SK-N-SH (cell line): ENCODE data around the gene FBXO3. TPM values are rescaled to one million over a fixed set of nuclear protein-coding genes. Genes with fewer than 3 reads are reported as not detected.

ENCODE experiments used
- CTCF ChIA-PET: fragments of 300-600, 350-600 bp; formaldehyde crosslinking; extraction: SDS; loops from one replicate; lab custom pipeline; 2021; lab: Yijun Ruan, JAX
- POLR2A ChIA-PET: fragments of 350-600 bp; sonication (Branson Sonifier 250); formaldehyde crosslinking; extraction: SDS; loops from one replicate; lab custom pipeline; 2020; ENCODE audit warnings: antibody characterized with exemption, inconsistent platforms; lab: Yijun Ruan, JAX
- DNase-seq: peaks from one replicate; pipeline ENCODE4 v3.0.0; 2012
- H2AFZ ChIP-seq: fragments of 200-600 bp; sonication (generic); 2 replicates; pipeline ENCODE4 v1.8.1; 2016; ENCODE audit warnings: antibody characterized with exemption, mild to moderate bottlenecking, low read depth
- H3F3A ChIP-seq: fragments of 200-600 bp; sonication (generic); replicated peaks from 2 replicates; pipeline ENCODE3; 2016; ENCODE audit warnings: antibody characterized with exemption, mild to moderate bottlenecking; ENCODE audit not compliant: insufficient read depth
- H3K27ac ChIP-seq, 2 experiments: fragments of 200-500 bp in 1 of 2; fragments of 200-600 bp in 1 of 2; sonication (Bioruptor generic) in 1 of 2; sonication (generic), shearing (Covaris generic) in 1 of 2; 2 replicates each; pipeline versions ENCODE4 v1.5.1 to v1.6.1; 2014 to 2016; ENCODE audit warnings: low read depth in 2 of 2, inconsistent platforms in 1 of 2, low read length in 1 of 2, mild to moderate bottlenecking in 1 of 2, mixed read lengths in 1 of 2
- H3K27me3 ChIP-seq: fragments of 200-600 bp; sonication (generic), shearing (Covaris generic); 2 replicates; pipeline ENCODE4 v1.6.1; 2016; ENCODE audit warnings: mixed run types; ENCODE audit not compliant: insufficient read depth
- H3K36me3 ChIP-seq, 2 experiments: fragments of 200-500 bp in 1 of 2; fragments of 200-600 bp in 1 of 2; sonication (Bioruptor generic) in 1 of 2; sonication (generic) in 1 of 2; replicated peaks in 1 of 2; 2 replicates each; pipeline versions ENCODE3 to v1.5.1; 2014 to 2016; ENCODE audit warnings: low read length in 1 of 2, mild to moderate bottlenecking in 1 of 2; ENCODE audit not compliant: insufficient read depth in 2 of 2, control insufficient read depth in 1 of 2
- H3K4me1 ChIP-seq, 2 experiments: fragments of 200-500 bp in 1 of 2; fragments of 200-600 bp in 1 of 2; sonication (Bioruptor generic) in 1 of 2; sonication (generic), shearing (Covaris generic) in 1 of 2; 2 replicates each; pipeline versions ENCODE4 v1.5.1 to v1.6.1; 2014 to 2016; ENCODE audit warnings: low read depth in 1 of 2, low read length in 1 of 2, mixed run types in 1 of 2; ENCODE audit not compliant: insufficient read depth in 2 of 2, control insufficient read depth in 1 of 2
- H3K4me2 ChIP-seq: fragments of 200-600 bp; sonication (generic), shearing (Covaris generic); 2 replicates; pipeline ENCODE4 v1.6.1; 2017; ENCODE audit warnings: mixed run types
- H3K4me3 ChIP-seq, 2 experiments: fragments of 200-500 bp in 1 of 2; fragments of 200-600 bp in 1 of 2; sonication (Bioruptor generic) in 1 of 2; sonication (generic), shearing (Covaris generic) in 1 of 2; 2 replicates each; pipeline versions ENCODE4 v1.5.1 to v1.8.1; 2014 to 2016; ENCODE audit warnings: low read depth in 2 of 2, inconsistent platforms in 1 of 2, low read length in 1 of 2, mild to moderate bottlenecking in 1 of 2, mixed read lengths in 1 of 2, moderate library complexity in 1 of 2
- H3K79me2 ChIP-seq: fragments of 200-600 bp; sonication (generic); 2 replicates; pipeline ENCODE4 v1.8.1; 2017; ENCODE audit warnings: mild to moderate bottlenecking; ENCODE audit not compliant: insufficient read depth
- H3K9ac ChIP-seq: fragments of 200-600 bp; sonication (generic); 2 replicates; pipeline ENCODE4 v1.6.1; 2017; ENCODE audit warnings: mixed run types
- H3K9me2 ChIP-seq: fragments of 200-600 bp; sonication (generic); 2 replicates; pipeline ENCODE4 v1.6.1; 2017; ENCODE audit warnings: mixed run types
- H3K9me3 ChIP-seq: fragments of 200-600 bp; sonication (generic); 2 replicates; pipeline ENCODE4 v1.6.1; 2017; ENCODE audit warnings: mixed run types, mild to moderate bottlenecking, moderate library complexity
- H4K20me1 ChIP-seq: fragments of 200-600 bp; sonication (generic); 2 replicates; pipeline ENCODE4 v1.6.1; 2017; ENCODE audit warnings: mild to moderate bottlenecking, mixed run types; ENCODE audit not compliant: insufficient read depth
- EZH2phosphoT487 ChIP-seq: fragments of 200-600 bp; sonication (generic); IDR thresholded peaks from 2 replicates; pipeline ENCODE4 v1.6.1; 2017; ENCODE audit warnings: low read depth, mixed run types, mild to moderate bottlenecking, antibody characterized with exemption, moderate library complexity, borderline replicate concordance
- FOSL2 ChIP-seq: IDR thresholded peaks from 2 replicates; pipeline ENCODE4 v1.4.0; 2012; ENCODE audit warnings: low read depth, mild to moderate bottlenecking, moderate library complexity, borderline replicate concordance
- GABPA ChIP-seq: IDR thresholded peaks from 2 replicates; pipeline ENCODE4 v1.4.0; 2012; ENCODE audit warnings: low read depth, mild to moderate bottlenecking
- GATA2 ChIP-seq: sonication (generic); formaldehyde crosslinking; IDR thresholded peaks from 2 replicates; pipeline ENCODE4 v1.5.0; 2020; ENCODE audit warnings: mild to moderate bottlenecking, missing genetic modification reagents
- NFIC ChIP-seq: IDR thresholded peaks from 2 replicates; pipeline ENCODE4 v1.4.0; 2012; ENCODE audit warnings: borderline replicate concordance
- RCOR1 ChIP-seq: fragments of 150-350 bp; IDR thresholded peaks from 2 replicates; pipeline ENCODE4 v1.6.1; 2017; ENCODE audit warnings: antibody characterized with exemption, low read length
- RFX5 ChIP-seq: IDR thresholded peaks from 2 replicates; pipeline ENCODE4 v1.6.1; 2012; ENCODE audit warnings: mild to moderate bottlenecking, improper control_type of control experiment, low read length
- RXRA ChIP-seq: IDR thresholded peaks from 2 replicates; pipeline ENCODE4 v1.4.0; 2012; ENCODE audit warnings: low read depth, mild to moderate bottlenecking, borderline replicate concordance
- SMC3 ChIP-seq: IDR thresholded peaks from 2 replicates; pipeline ENCODE4 v1.6.1; 2012; ENCODE audit warnings: low read depth, low read length, improper control_type of control experiment
- TAF1 ChIP-seq: IDR thresholded peaks from 2 replicates; pipeline ENCODE4 v1.6.1; 2012; ENCODE audit warnings: low read depth, mild to moderate bottlenecking, low read length, moderate library complexity, borderline replicate concordance
- TEAD4 ChIP-seq: IDR thresholded peaks from 2 replicates; pipeline ENCODE4 v1.4.0; 2012; ENCODE audit warnings: mild to moderate bottlenecking, borderline replicate concordance; ENCODE audit not compliant: insufficient read depth
- WGBS: methylation state at CpG from one replicate; pipeline ENCODE4 v1.1.6; 2017; ENCODE audit warnings: low lambda C conversion rate; 5-methylcytosine and 5-hydroxymethylcytosine counted together
- polyA plus RNA-seq, 3 experiments: library from polyadenylated mRNA; depleted of rRNA; stranded (reverse); fragments of >200 nt; gene quantifications; 2 replicates each; pipeline ENCODE4 v1.2.3, GENCODE V29; 2012
- TF ChIP-seq, protein P1 (sequence below): fragments of 150-350 bp; IDR thresholded peaks from 2 replicates; pipeline ENCODE4 v1.6.1; 2016; ENCODE audit warnings: mild to moderate bottlenecking, low read depth, low read length
- TF ChIP-seq, protein P2 (sequence below): fragments of 200-600 bp; sonication (generic); IDR thresholded peaks from 2 replicates; pipeline ENCODE4 v1.6.1; 2017; ENCODE audit warnings: antibody characterized with exemption, mild to moderate bottlenecking, moderate library complexity

Gene FBXO3
- polyA plus RNA-seq, 1 of the 3 experiments (the other 2 are of a cell fraction) = 17.9 TPM

DNA sequence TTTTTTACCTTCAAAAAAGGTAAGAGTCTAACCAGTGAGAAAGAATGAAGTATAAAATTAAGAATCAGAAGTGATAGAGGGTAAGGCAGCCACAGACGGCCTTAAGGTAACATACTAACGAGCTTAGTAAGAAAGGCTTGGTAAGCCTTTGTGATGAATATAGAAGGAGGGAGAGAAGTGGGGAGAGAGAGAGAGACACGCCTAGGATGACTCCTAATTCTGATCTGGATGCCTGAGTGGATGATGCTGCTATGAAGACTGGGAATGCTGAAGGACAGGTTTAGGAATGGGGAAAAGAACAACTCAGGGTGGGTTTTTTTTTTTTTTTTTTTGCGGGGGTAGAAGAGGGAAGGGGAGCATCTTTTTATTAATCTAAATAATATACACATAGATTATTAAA lies 4.8 kb downstream of the FBXO3 start:
- 87% methylated on average over 4 of the region's 4 CpGs for WGBS
- H3K9me2 ChIP-seq = no peaks in the 10 kb centered on the region

DNA sequence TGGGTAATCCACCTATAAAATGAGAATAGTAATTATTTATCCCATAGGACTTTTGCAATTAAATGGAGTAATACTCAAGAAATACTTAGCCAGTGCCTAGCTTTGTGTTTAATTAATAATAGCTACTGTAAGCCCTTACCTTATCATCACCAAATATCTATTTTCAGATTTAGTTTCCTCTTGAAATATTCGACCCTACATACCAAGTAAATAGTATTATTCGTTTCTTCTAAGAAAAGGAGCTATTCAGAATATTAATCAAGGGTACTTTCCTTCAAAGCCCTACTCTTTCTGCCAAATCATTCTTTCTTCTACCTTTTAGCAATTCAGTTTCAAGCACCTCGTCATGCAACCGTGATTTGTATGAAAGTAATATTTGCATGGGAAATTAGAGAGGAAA lies 6.7 kb downstream of the FBXO3 start:
- Histone ChIP-seq H3K4me1 (peaks cover 2 to 3% of the 10 kb centered on the region in 2 experiments; a peak in 2 of 4 replicates), H3K9me2 (no peaks in the 10 kb centered on the region), H3K79me2 (peaks cover 25% of the 10 kb centered on the region), H3K9me3 (0 out of 2 replicates have a peak, but pooled peaks cover 2% of the 10 kb centered on the region), H3F3A (no peaks in the 10 kb centered on the region), H3K27me3 (no peaks in the 10 kb centered on the region), H3K4me2 (no peak overlapping the region), H3K9ac (no peak overlapping the region), H3K4me3 (no peak overlapping the region), H3K36me3 (peaks cover 51 to 54% of the 10 kb centered on the region in 2 experiments)
- DNase-seq = no peak
- POLR2A ChIA-PET = interaction anchor here (0.8 kb wide), 1 partner anchor 284 kb away, joined by 3 read pairs; the partner anchor contains the start of gene CAPRIN1
- 82% methylated on average over 4 of the region's 4 CpGs for WGBS
- no peak for TF ChIP-seq RFX5
- TF ChIP-seq, all 33 proteins: peak for 0
- Histone ChIP-seq H4K20me1 (peaks cover under 1% of the 10 kb centered on the region), H2AFZ (no peak overlapping the region), H3K27ac (no peak overlapping the region)
- CTCF ChIA-PET = interaction anchor here (1.3 to 2.8 kb wide), 2 partner anchors 25 to 40 kb away, joined by 5 to 10 read pairs; no protein-coding TSS in a partner anchor

More for the DNA sequence above, 4.8 kb downstream of the FBXO3 start:
- no peak overlapping the region for H2AFZ ChIP-seq
- no peaks in the 10 kb centered on the region for H3K9me3 ChIP-seq
- H3K4me3 ChIP-seq = no peak overlapping the region
- CTCF ChIA-PET = interaction anchor here (0.8 to 1.6 kb wide), 3 partner anchors 17 to 39 kb away, joined by 3 to 5 read pairs (median 3); no protein-coding TSS in a partner anchor
- peaks cover 31 to 49% of the 10 kb centered on the region in 2 experiments for H3K36me3 ChIP-seq
- peaks cover 8 to 12% of the 10 kb centered on the region in 2 experiments; a peak in 3 of 4 replicates for H3K4me1 ChIP-seq
- TF ChIP-seq RCOR1 (no peak), TEAD4 (no peak)
- TF ChIP-seq, protein P1, sequence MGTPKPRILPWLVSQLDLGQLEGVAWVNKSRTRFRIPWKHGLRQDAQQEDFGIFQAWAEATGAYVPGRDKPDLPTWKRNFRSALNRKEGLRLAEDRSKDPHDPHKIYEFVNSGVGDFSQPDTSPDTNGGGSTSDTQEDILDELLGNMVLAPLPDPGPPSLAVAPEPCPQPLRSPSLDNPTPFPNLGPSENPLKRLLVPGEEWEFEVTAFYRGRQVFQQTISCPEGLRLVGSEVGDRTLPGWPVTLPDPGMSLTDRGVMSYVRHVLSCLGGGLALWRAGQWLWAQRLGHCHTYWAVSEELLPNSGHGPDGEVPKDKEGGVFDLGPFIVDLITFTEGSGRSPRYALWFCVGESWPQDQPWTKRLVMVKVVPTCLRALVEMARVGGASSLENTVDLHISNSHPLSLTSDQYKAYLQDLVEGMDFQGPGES = no peak
- TF ChIP-seq, all 33 proteins: peak for 0
- DNase-seq = no peak
- POLR2A ChIA-PET = no interaction called here
- Histone ChIP-seq H3F3A (no peaks in the 10 kb centered on the region), H4K20me1 (peaks cover 8% of the 10 kb centered on the region), H3K9ac (no peak overlapping the region), H3K27ac (no peak overlapping the region), H3K27me3 (no peaks in the 10 kb centered on the region), H3K4me2 (no peak overlapping the region), H3K79me2 (peaks cover 40% of the 10 kb centered on the region)

DNA sequence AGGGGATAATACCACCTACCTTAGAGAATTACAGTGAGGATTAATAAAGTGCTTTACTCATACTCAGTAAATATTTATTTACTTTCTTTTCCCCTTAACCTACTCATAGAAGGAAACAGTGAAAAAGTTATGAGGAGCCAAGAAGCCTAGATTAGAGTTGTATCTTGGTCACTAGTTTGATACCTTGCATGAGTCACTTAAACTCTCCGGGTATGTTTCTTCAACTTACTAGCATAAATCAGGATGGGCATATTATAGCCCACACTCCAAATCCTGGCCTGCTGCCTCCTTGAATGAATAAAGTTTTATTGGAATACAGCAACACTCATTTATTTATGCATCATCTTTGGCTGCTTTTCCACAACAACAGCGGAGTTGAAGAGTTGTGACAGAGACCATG lies 8.2 kb downstream of the FBXO3 start:
- Histone ChIP-seq H3K4me3 (no peak overlapping the region), H3K4me2 (no peak overlapping the region), H4K20me1 (no peaks in the 10 kb centered on the region), H3K9me3 (0 out of 2 replicates have a peak, but pooled peaks cover 4% of the 10 kb centered on the region), H3K27me3 (no peaks in the 10 kb centered on the region), H3F3A (no peaks in the 10 kb centered on the region), H3K79me2 (peaks cover 9% of the 10 kb centered on the region; the same call in 1 of the 2 replicates), H3K4me1 (no peaks in the 10 kb centered on the region), H2AFZ (no peak overlapping the region), H3K9me2 (no peaks in the 10 kb centered on the region), H3K9ac (no peak overlapping the region), H3K27ac (no peak overlapping the region), H3K36me3 (peaks cover 61 to 64% of the 10 kb centered on the region in 2 experiments)
- ChIA-PET CTCF (interaction anchor here (2.8 kb wide), 1 partner anchor 24 kb away, joined by 10 read pairs; no protein-coding TSS in a partner anchor), POLR2A (no interaction called here)
- 79% methylated on average over 2 of the region's 2 CpGs for WGBS
- no peak for DNase-seq
- TF ChIP-seq NFIC (no peak), RXRA (no peak), FOSL2 (no peak), EZH2phosphoT487 (no peak), GABPA (no peak), RCOR1 (no peak), TAF1 (no peak), GATA2 (CRISPR knock-in tag) (no peak), SMC3 (no peak)
- TF ChIP-seq, protein P2, sequence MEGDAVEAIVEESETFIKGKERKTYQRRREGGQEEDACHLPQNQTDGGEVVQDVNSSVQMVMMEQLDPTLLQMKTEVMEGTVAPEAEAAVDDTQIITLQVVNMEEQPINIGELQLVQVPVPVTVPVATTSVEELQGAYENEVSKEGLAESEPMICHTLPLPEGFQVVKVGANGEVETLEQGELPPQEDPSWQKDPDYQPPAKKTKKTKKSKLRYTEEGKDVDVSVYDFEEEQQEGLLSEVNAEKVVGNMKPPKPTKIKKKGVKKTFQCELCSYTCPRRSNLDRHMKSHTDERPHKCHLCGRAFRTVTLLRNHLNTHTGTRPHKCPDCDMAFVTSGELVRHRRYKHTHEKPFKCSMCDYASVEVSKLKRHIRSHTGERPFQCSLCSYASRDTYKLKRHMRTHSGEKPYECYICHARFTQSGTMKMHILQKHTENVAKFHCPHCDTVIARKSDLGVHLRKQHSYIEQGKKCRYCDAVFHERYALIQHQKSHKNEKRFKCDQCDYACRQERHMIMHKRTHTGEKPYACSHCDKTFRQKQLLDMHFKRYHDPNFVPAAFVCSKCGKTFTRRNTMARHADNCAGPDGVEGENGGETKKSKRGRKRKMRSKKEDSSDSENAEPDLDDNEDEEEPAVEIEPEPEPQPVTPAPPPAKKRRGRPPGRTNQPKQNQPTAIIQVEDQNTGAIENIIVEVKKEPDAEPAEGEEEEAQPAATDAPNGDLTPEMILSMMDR = no peak
- TF ChIP-seq, protein P1 = no peak
